ENCODE measurements around the gene LYPD5. TPM values are rescaled to one million over a fixed set of nuclear protein-coding genes. Genes with fewer than 3 reads are reported as not detected.

The LYPD5 gene
- total RNA-seq, 2 donors from 2014 or later, result 0.70 to 3.5 TPM

Other genes starting within 250 kb of the LYPD5 start
- gene XRCC1, start 226.9 kb downstream of the LYPD5 start, total RNA-seq, result 10 to 100 TPM; 16.5 to 17.3 TPM
- 1 to 10 TPM in 1 of 2 donors, under 1 TPM in 1; 0.95 to 1.6 TPM for gene PINLYP, start 226.6 kb downstream of the LYPD5 start, total RNA-seq
- 10 to 100 TPM; 19.8 to 23.3 TPM for gene IRGQ, start 206.3 kb downstream of the LYPD5 start, total RNA-seq
- 10 to 100 TPM; 13.5 to 16.6 TPM for gene ZNF576, start 205.9 kb downstream of the LYPD5 start, total RNA-seq
- gene SRRM5, start 190.4 kb downstream of the LYPD5 start, total RNA-seq, result under 1 TPM; 0.14 to 0.73 TPM
- gene ZNF428, start 182.8 kb downstream of the LYPD5 start, total RNA-seq, result 10 to 100 TPM; 16.3 to 18.7 TPM
- gene CADM4, start 162.6 kb downstream of the LYPD5 start, total RNA-seq, result 1 to 10 TPM; 2.0 to 4.9 TPM
- 100 to 1,000 TPM in 1 of 2 donors, 10 to 100 TPM in 1; 44.4 to 130 TPM for gene PLAUR, start 132.3 kb downstream of the LYPD5 start, total RNA-seq
- gene IRGC, start 86.4 kb downstream of the LYPD5 start, total RNA-seq, result not detected
- gene SMG9, start 47.5 kb downstream of the LYPD5 start, total RNA-seq, result 10 to 100 TPM; 25.4 to 40.3 TPM
- 10 to 100 TPM; 21.2 to 45.6 TPM for gene KCNN4, start 21.5 kb downstream of the LYPD5 start, total RNA-seq
- gene ZNF283, start 24.9 kb upstream of the LYPD5 start, total RNA-seq, result 10 to 100 TPM in 1 of 2 donors, 1 to 10 TPM in 1; 8.1 to 11.5 TPM
- gene ZNF404, start 81.5 kb upstream of the LYPD5 start, total RNA-seq, result 1 to 10 TPM in 1 of 2 donors, under 1 TPM in 1; 0.92 to 1.3 TPM
- 1 to 10 TPM; 8.9 to 9.2 TPM for gene ZNF45, start 132.8 kb upstream of the LYPD5 start, total RNA-seq
- 1 to 10 TPM; 1.4 to 2.1 TPM for gene ZNF221, start 148.8 kb upstream of the LYPD5 start, total RNA-seq
- 1 to 10 TPM; 6.9 to 7.1 TPM for gene ZNF155, start 181.7 kb upstream of the LYPD5 start, total RNA-seq
- gene ZNF230, start 200.5 kb upstream of the LYPD5 start, total RNA-seq, result 1 to 10 TPM; 3.3 to 3.9 TPM
- 1 to 10 TPM; 1.8 to 2.7 TPM for gene ZNF222, start 222.9 kb upstream of the LYPD5 start, total RNA-seq
- gene ZNF223, start 249.6 kb upstream of the LYPD5 start, total RNA-seq, result 1 to 10 TPM; 5.0 to 8.4 TPM